ENCODE data around the gene ZNF638. TPM values are rescaled to one million over a fixed set of nuclear protein-coding genes. Genes with fewer than 3 reads are reported as not detected.

ZNF638 gene
- total and polyA plus RNA-seq, 2 of the 8 experiments (the other 6 are each of a cell fraction or from before 2014, with no cell fraction given), result 45.3 to 143 TPM

- Histone ChIP-seq H3K9ac (replicated peaks in 1 of 4; ENCODE audit: extremely low read depth in 1 of 4, low read depth in 3 of 4, low read length in 3 of 4) (no peak overlapping the region), H3K4me2 (ENCODE audit: insufficient read depth in 1 of 2, low read depth in 2 of 2, low read length in 2 of 2) (no peak overlapping the region), H3K4me3 (ENCODE audit: extremely low read depth in 1 of 4, insufficient read depth in 2 of 4, low read depth in 3 of 4, low read length in 4 of 4) (no peak overlapping the region), H3K18ac (ENCODE audit: extremely low read depth, low read length) (no peak overlapping the region), H2BK5ac (ENCODE audit: low read depth, low read length) (no peak overlapping the region), H2AFZ (ENCODE audit: low read length) (no peak overlapping the region), H3K79me1 (ENCODE audit: low read depth, low read length) (no peaks in the 10 kb centered on the region; the same call in 1 of the 2 replicates), H3K4ac (replicated peaks; ENCODE audit: insufficient read length, low read depth, low read length) (no peak overlapping the region), H3K27me3 (replicated peaks in 1 of 4; ENCODE audit: control insufficient read depth in 3 of 4, extremely low read depth in 1 of 4, insufficient read depth in 3 of 4, low read length in 3 of 4) (no peaks in the 10 kb centered on the region), H3K14ac (ENCODE audit: insufficient read length) (no peak overlapping the region), H3K56ac (replicated peaks; ENCODE audit: insufficient read length, low read depth, low read length) (no peak overlapping the region), H2AK5ac (ENCODE audit: low read depth, low read length) (no peak overlapping the region), H2BK12ac (ENCODE audit: low read depth, low read length) (no peak overlapping the region), H3K23me2 (ENCODE audit: low read depth, low read length) (no peaks in the 10 kb centered on the region), H2BK15ac (ENCODE audit: low read length) (no peak overlapping the region), H2BK120ac (replicated peaks; ENCODE audit: low read depth, low read length) (no peak overlapping the region), H3K27ac (ENCODE audit: low read depth, low read length) (no peak overlapping the region), H4K5ac (ENCODE audit: insufficient read length, low read depth, low read length) (no peak overlapping the region), H3K79me2 (ENCODE audit: control insufficient read depth in 1 of 2, insufficient read depth in 2 of 2, low read length in 2 of 2) (peaks cover 8 to 30% of the 10 kb centered on the region in 2 experiments), H3K4me1 (replicated peaks in 1 of 4; ENCODE audit: control insufficient read depth in 3 of 4, insufficient read depth in 4 of 4, low read length in 3 of 4) (peaks cover 0 to 6% (median 4%) of the 10 kb centered on the region in 4 experiments; a peak in 3 of 7 replicates), H2BK20ac (ENCODE audit: low read length) (no peak overlapping the region), H3K9me3 (ENCODE audit: insufficient read depth in 2 of 2, low read depth in 1 of 2, low read length in 1 of 2) (no peaks in the 10 kb centered on the region), H4K20me1 (replicated peaks in 1 of 2; ENCODE audit: control insufficient read depth in 1 of 2, insufficient read depth in 2 of 2, low read length in 2 of 2) (peaks cover 0 to 2% of the 10 kb centered on the region in 2 experiments), H4K8ac (ENCODE audit: extremely low read depth, insufficient read depth, low read length) (no peak overlapping the region), H3K23ac (ENCODE audit: insufficient read length) (no peak overlapping the region), H3K36me3 (ENCODE audit: control insufficient read depth in 2 of 4, insufficient read depth in 4 of 4, low read length in 3 of 4) (peaks cover 0 to 2% (median 0%) of the 10 kb centered on the region in 4 experiments; a peak in 1 of 8 replicates), H4K91ac (replicated peaks; ENCODE audit: insufficient read length, low read length) (no peak overlapping the region)
- ChIA-PET POLR2A (ENCODE audit: partially characterized antibody) (interaction anchor here (1.6 kb wide), 1 partner anchor 9 kb away, joined by 4 read pairs; the partner anchor contains the start of gene ZNF638), CTCF (ENCODE audit: partially characterized antibody) (interaction anchor here (1.1 to 1.4 kb wide), 3 partner anchors 8 to 167 kb away, joined by 3 to 9 read pairs (median 4); partner anchors contain the start of gene ZNF638)
- no peak for DNase-seq (ENCODE audit: low read depth in 1 of 2, low spot score in 2 of 2)
- no peak for FAIRE-seq
- WGBS, 2 experiments (ENCODE audit: extremely low coverage in 1 of 2, insufficient coverage in 1 of 2, insufficient read length in 1 of 2, insufficient replicate concordance in 2 of 2, low coverage in 1 of 2, low lambda C conversion rate in 2 of 2, missing lambda C conversion rate in 1 of 2), result 81% methylated on average over 6 of the region's 6 CpGs; no CpG with 5 or more reads in 1 of the 2 experiments
- no peak for TF ChIP-seq SIRT6 (IDR thresholded peaks at IDR 0.05; ENCODE audit: low read length)
- no peak for TF ChIP-seq CTCF (IDR thresholded peaks at IDR 0.05; ENCODE audit: control extremely low read depth in 1 of 3, insufficient read depth in 1 of 3, low read depth in 1 of 3, low read length in 3 of 3)
- no peak for TF ChIP-seq POLR2AphosphoS5 (IDR thresholded peaks at IDR 0.05; ENCODE audit: low read depth, low read length)
- no peak for TF ChIP-seq SRF (IDR thresholded peaks at IDR 0.05; ENCODE audit: low read depth, low read length)
- TF ChIP-seq TAF7 (optimal IDR thresholded peaks at IDR 0.05; ENCODE audit: borderline replicate concordance, low read depth, low read length), result no peak
- no peak for TF ChIP-seq JUN (IDR thresholded peaks at IDR 0.05; ENCODE audit: low read depth, low read length)
- TF ChIP-seq ASH2L (IDR thresholded peaks at IDR 0.05; ENCODE audit: low read length), result no peak
- no peak for TF ChIP-seq SUZ12 (IDR thresholded peaks at IDR 0.05; ENCODE audit: low read length)
- TF ChIP-seq HDAC2 (IDR thresholded peaks at IDR 0.05; ENCODE audit: borderline replicate concordance in 1 of 2, low read depth in 2 of 2, low read length in 2 of 2), result no peak
- no peak for TF ChIP-seq TCF12 (IDR thresholded peaks at IDR 0.05; ENCODE audit: low read depth, low read length)
- TF ChIP-seq CBX8 (IDR thresholded peaks at IDR 0.05; ENCODE audit: borderline replicate concordance, low read depth, low read length), result no peak
- TF ChIP-seq SIX5 (IDR thresholded peaks at IDR 0.05; ENCODE audit: low read depth, low read length), result no peak
These were observed 8.2 kb upstream of the ZNF638 start for GRCh38 chr2:71323386-71323785.

All from H1 (cell line).